ENCODE results near the gene ACTA2. TPM values are rescaled to one million over a fixed set of nuclear protein-coding genes. Genes with fewer than 3 reads are reported as not detected.

Gene ACTA2
- total RNA-seq = 8.8 and 8.9 TPM in 2 replicates

- no peaks in the 10 kb centered on the region for H3K9me3 Mint-ChIP-seq
- DNase-seq = no peak
- intact Hi-C loops (cut with micrococcal nuclease) = no loop called here
- H3K4me3 Mint-ChIP-seq = no peak within 1 kb of the TSS
- H3K36me3 Mint-ChIP-seq (ENCODE audit: low read depth) = peaks cover 2% of the 10 kb centered on the region
- no peaks in the 10 kb centered on the region for H3K27me3 Mint-ChIP-seq
- no peaks in the 10 kb centered on the region for H3K4me1 Mint-ChIP-seq
- no peak within 1 kb of the TSS for H3K27ac Mint-ChIP-seq
These were observed at the start of gene ACTA2 for GRCh38 chr10:88952647-88953111. TSS of gene ACTA2 (minus strand) at chr10:88952773. CDS start at chr10:88948930, 3,843 bp downstream.

DNA sequence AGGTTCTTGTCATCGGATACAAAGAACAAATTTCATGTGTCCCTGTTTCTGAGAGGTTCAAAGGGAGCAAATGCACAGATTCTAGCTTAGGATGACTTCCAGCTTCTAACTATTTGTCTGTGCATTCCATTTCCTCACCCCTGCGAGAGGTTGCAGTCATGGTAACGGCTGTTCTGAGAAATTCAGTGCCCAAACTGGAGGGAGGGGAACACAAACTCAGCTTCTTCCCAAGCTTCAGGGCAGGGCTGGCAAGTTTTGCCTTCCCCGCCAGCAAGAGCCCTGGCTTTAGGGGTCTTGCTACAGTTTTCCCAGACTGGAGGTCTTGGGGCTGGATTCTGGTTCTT, 49.1 kb upstream of the ACTA2 start:
- Mint-ChIP-seq H3K27me3 (no peaks in the 10 kb centered on the region), H3K4me1 (peaks cover 56% of the 10 kb centered on the region), H3K27ac (peak overlapping the region; percentile 91), H3K4me3 (peak overlapping the region; percentile 82), H3K36me3 (ENCODE audit: low read depth) (peaks cover 27% of the 10 kb centered on the region), H3K9me3 (no peaks in the 10 kb centered on the region)
- DNase-seq = peak; percentile 69
- intact Hi-C loops (cut with micrococcal nuclease) = loop anchor here (1.0 to 10.0 kb wide), 5 partner anchors 10 to 413 kb away; partner anchors contain the start of gene IFIT5

GRCh38 chr10:89001024-89001728, 48.6 kb upstream of the ACTA2 start:
- no peaks in the 10 kb centered on the region for H3K27me3 Mint-ChIP-seq
- H3K36me3 Mint-ChIP-seq (ENCODE audit: low read depth) = peaks cover 27% of the 10 kb centered on the region
- DNase-seq = peak; percentile 79
- peaks cover 60% of the 10 kb centered on the region for H3K4me1 Mint-ChIP-seq
- intact Hi-C loops (cut with micrococcal nuclease) = loop anchor here (1.0 to 10.0 kb wide), 3 partner anchors 10 to 414 kb away; partner anchors contain the start of gene IFIT5
- no peaks in the 10 kb centered on the region for H3K9me3 Mint-ChIP-seq
- peak overlapping the region; percentile 82 for H3K4me3 Mint-ChIP-seq
- peak overlapping the region; percentile 91 for H3K27ac Mint-ChIP-seq

DNA sequence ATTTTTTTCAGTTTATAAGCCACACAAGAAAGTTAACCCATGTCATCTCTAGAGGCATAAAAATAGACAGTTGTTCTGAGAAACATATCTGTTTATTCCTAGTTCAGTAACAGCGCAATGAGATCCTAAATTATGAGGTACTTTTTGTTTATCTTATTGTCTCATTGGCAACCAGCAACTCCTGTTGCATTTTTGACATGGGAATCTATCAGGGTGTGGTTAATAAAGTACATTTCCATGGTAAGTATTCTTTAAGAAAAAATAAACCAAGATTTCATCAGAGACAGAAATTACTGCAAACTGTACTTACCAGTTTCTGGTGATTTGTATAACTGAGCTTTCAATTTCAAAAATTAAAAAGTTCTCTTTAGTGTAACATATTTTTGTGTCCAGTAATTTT, 47.1 kb upstream of the ACTA2 start:
- peaks cover 29% of the 10 kb centered on the region for H3K36me3 Mint-ChIP-seq (ENCODE audit: low read depth)
- no peak overlapping the region for H3K4me3 Mint-ChIP-seq
- no peaks in the 10 kb centered on the region for H3K27me3 Mint-ChIP-seq
- no peak overlapping the region for H3K27ac Mint-ChIP-seq
- H3K9me3 Mint-ChIP-seq = no peaks in the 10 kb centered on the region
- intact Hi-C loops (cut with micrococcal nuclease) = loop anchor here (10.0 kb wide), 1 partner anchor 415 kb away; the partner anchor contains the start of gene IFIT5
- peaks cover 69% of the 10 kb centered on the region for H3K4me1 Mint-ChIP-seq
- DNase-seq = no peak

DNA sequence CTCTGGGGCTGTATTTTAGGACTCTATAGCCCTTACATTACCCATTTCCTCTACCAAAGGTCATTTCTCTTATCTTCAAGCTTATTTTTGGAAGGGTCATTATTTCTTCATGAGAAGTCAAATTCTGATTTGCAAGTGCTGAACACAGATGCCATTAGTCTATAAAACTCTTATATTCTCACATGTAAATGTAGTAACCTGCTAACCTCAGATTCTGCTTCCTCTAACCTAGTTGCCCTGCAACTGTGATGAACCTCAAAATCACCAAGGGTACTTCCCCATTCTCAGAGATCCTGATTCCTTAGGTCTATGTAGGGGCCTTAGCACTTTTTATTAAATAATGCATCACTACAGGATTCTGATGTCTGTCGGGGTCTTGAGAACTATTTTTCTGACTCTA, 44.4 kb upstream of the ACTA2 start:
- H3K36me3 Mint-ChIP-seq (ENCODE audit: low read depth) = peaks cover 19% of the 10 kb centered on the region
- H3K4me1 Mint-ChIP-seq = peaks cover 66% of the 10 kb centered on the region
- H3K27me3 Mint-ChIP-seq = no peaks in the 10 kb centered on the region
- H3K4me3 Mint-ChIP-seq = no peak overlapping the region
- H3K27ac Mint-ChIP-seq = no peak overlapping the region
- H3K9me3 Mint-ChIP-seq = no peaks in the 10 kb centered on the region
- DNase-seq = no peak
- intact Hi-C loops (cut with micrococcal nuclease) = no loop called here

- peaks cover 17% of the 10 kb centered on the region for H3K36me3 Mint-ChIP-seq (ENCODE audit: low read depth)
- peaks cover 55% of the 10 kb centered on the region for H3K4me1 Mint-ChIP-seq
These were observed 42.7 kb upstream of the ACTA2 start for GRCh38 chr10:88995156-88995876.

GRCh38 chr10:88994019-88994418, 41.4 kb upstream of the ACTA2 start:
- Mint-ChIP-seq H3K27me3 (no peaks in the 10 kb centered on the region), H3K9me3 (no peaks in the 10 kb centered on the region), H3K27ac (peak overlapping the region; percentile 29), H3K4me3 (peak overlapping the region; percentile 55), H3K36me3 (ENCODE audit: low read depth) (peaks cover 15% of the 10 kb centered on the region), H3K4me1 (peaks cover 59% of the 10 kb centered on the region)
- no peak for DNase-seq
- intact Hi-C loops (cut with micrococcal nuclease) = loop anchor here (5.0 kb wide), 2 partner anchors 157 to 202 kb away; no protein-coding TSS in a partner anchor

More at GRCh38 chr10:88995156-88995876, 42.7 kb upstream of the ACTA2 start:
- Mint-ChIP-seq H3K27ac (peak overlapping the region; percentile 55), H3K9me3 (no peaks in the 10 kb centered on the region), H3K27me3 (no peaks in the 10 kb centered on the region), H3K4me3 (peak overlapping the region; percentile 58)
- no peak for DNase-seq
- intact Hi-C loops (cut with micrococcal nuclease) = no loop called here

- intact Hi-C loops (cut with micrococcal nuclease) = loop anchor here (5.0 kb wide), 2 partner anchors 156 to 201 kb away; no protein-coding TSS in a partner anchor
- no peaks in the 10 kb centered on the region for H3K9me3 Mint-ChIP-seq
- peak overlapping the region; percentile 84 for H3K27ac Mint-ChIP-seq
- DNase-seq = no peak
- no peaks in the 10 kb centered on the region for H3K27me3 Mint-ChIP-seq
- peaks cover 61% of the 10 kb centered on the region for H3K4me1 Mint-ChIP-seq
- H3K4me3 Mint-ChIP-seq = peak overlapping the region; percentile 85
- H3K36me3 Mint-ChIP-seq (ENCODE audit: low read depth) = peaks cover 13% of the 10 kb centered on the region
These were observed 40.5 kb upstream of the ACTA2 start for GRCh38 chr10:88992921-88993524.

DNA sequence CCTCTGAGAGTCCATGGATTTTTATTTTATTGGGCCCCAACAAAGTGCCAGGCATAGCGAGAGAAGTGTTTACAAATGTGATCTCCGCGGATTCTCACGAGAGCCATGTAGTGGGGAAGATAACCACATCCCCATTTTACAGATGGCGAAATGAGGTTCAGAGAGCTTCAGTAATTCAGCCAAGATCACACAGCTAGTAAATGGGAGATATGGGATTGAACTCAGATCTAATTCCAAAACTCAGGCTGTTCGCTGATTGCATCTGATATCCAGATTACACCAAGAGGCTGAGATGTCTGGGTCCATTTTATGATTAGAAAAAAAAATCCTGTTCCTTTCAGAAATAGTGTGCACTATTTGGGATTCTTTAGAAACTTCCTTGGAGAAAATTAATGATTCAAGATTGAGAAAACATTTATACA, 39.3 kb upstream of the ACTA2 start:
- H3K4me1 Mint-ChIP-seq = peaks cover 63% of the 10 kb centered on the region
- no peaks in the 10 kb centered on the region for H3K9me3 Mint-ChIP-seq
- peak overlapping the region; percentile 96 for H3K4me3 Mint-ChIP-seq
- intact Hi-C loops (cut with micrococcal nuclease) = loop anchor here (1.0 to 5.0 kb wide), 8 partner anchors 9 to 200 kb away; partner anchors contain the start of gene STAMBPL1
- no peak for DNase-seq
- peak overlapping the region; percentile 97 for H3K27ac Mint-ChIP-seq
- no peaks in the 10 kb centered on the region for H3K27me3 Mint-ChIP-seq
- H3K36me3 Mint-ChIP-seq (ENCODE audit: low read depth) = peaks cover 16% of the 10 kb centered on the region

DNA sequence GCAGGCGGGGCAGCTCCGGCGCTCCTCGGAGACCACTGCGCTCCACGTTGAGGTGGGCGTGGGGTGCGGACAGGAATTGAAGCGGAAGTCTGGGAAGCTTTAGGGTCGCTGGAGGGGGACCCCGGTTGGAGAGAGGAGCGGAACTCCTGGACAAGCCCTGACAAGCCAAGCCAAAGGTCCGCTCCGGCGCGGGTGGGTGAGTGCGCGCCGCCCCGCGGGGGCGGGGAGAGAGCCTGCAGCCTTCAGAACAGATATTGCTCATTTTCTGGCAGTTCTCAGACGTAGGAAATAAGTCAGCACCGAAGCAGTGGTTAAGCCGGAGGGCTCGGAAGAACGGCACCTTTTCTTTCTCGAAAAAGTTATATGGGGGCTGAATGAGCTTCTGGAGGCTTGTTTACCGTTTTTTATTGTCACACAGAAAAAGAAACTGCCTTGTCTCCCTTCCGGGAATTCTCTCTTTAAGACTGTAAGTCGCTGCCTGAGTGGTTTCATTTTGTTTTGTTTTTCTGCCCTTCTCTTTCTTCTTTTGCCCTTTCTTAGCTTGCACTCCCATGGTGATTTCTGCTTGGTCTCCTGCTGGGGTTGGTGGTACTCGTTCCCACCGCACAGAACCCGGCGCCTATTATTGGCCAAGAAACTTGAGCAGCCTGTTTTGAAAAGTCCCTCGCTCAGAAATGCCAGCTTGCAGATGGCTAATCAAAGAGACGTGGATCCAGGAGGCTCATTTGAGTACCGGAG, 38.8 kb upstream of the ACTA2 start:
- Mint-ChIP-seq H3K27me3 (no peaks in the 10 kb centered on the region), H3K4me3 (peak overlapping the region; percentile 96), H3K4me1 (peaks cover 62% of the 10 kb centered on the region), H3K27ac (peak overlapping the region; percentile 97), H3K9me3 (peaks cover 3% of the 10 kb centered on the region), H3K36me3 (ENCODE audit: low read depth) (peaks cover 19% of the 10 kb centered on the region)
- intact Hi-C loops (cut with micrococcal nuclease) = loop anchor here (1.0 to 5.0 kb wide), 8 partner anchors 10 to 199 kb away; partner anchors contain the start of gene STAMBPL1
- DNase-seq = peak; percentile 90

DNA sequence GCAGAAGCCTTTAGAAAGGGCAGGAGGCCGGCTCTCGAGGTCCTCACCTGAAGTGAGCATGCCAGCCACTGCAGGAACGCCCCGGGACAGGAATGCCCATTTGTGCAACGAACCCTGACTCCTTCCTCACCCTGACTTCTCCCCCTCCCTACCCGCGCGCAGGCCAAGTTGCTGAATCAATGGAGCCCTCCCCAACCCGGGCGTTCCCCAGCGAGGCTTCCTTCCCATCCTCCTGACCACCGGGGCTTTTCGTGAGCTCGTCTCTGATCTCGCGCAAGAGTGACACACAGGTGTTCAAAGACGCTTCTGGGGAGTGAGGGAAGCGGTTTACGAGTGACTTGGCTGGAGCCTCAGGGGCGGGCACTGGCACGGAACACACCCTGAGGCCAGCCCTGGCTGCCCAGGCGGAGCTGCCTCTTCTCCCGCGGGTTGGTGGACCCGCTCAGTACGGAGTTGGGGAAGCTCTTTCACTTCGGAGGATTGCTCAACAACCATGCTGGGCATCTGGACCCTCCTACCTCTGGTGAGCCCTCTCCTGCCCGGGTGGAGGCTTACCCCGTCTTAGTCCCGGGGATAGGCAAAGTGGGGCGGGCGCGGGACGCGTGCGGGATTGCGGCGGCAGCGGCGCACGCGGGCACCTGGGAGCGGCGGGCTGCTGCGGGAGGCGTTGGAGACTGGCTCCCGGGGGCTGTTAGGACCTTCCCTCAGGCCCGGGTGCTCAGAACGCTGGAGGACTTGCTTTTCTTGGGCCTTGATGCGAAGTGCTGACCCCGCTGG, 38.0 kb upstream of the ACTA2 start, which contains the start of gene FAS:
Gene FAS, plus strand, starts transcription at position 415 of the 777 bp plus-strand sequence. Its CDS starts 79 bp downstream, at position 494.
- peak within 1 kb of the TSS; percentile 96 for H3K4me3 Mint-ChIP-seq
- peaks cover 59% of the 10 kb centered on the region for H3K4me1 Mint-ChIP-seq
- H3K9me3 Mint-ChIP-seq = peaks cover 4% of the 10 kb centered on the region
- no peaks in the 10 kb centered on the region for H3K27me3 Mint-ChIP-seq
- peak within 1 kb of the TSS; percentile 97 for H3K27ac Mint-ChIP-seq
- peak; percentile 94 for DNase-seq
- H3K36me3 Mint-ChIP-seq (ENCODE audit: low read depth) = peaks cover 17% of the 10 kb centered on the region
- intact Hi-C loops (cut with micrococcal nuclease) = loop anchor here (1.0 to 5.0 kb wide), 9 partner anchors 11 to 198 kb away; partner anchors contain the start of gene STAMBPL1

- Mint-ChIP-seq H3K36me3 (ENCODE audit: low read depth) (peaks cover 11% of the 10 kb centered on the region), H3K4me3 (peak overlapping the region; percentile 96), H3K4me1 (peaks cover 57% of the 10 kb centered on the region), H3K27ac (peak overlapping the region; percentile 97), H3K9me3 (peaks cover 4% of the 10 kb centered on the region), H3K27me3 (no peaks in the 10 kb centered on the region)
- DNase-seq = no peak
- intact Hi-C loops (cut with micrococcal nuclease) = loop anchor here (1.0 to 5.0 kb wide), 7 partner anchors 15 to 198 kb away; no protein-coding TSS in a partner anchor
These were observed 37.3 kb upstream of the ACTA2 start for GRCh38 chr10:88989824-88990383.
